GM12878 (cell line): ENCODE data around the gene LPIN3. TPM values are rescaled to one million over a fixed set of nuclear protein-coding genes. Genes with fewer than 3 reads are reported as not detected.

Experiments
- ATAC-seq: fragments of 200-7000 bp; cut with Tn5 transposase; 3 replicates; pipeline ENCODE4 v1.9.1; 2020; ENCODE audit warnings: mild to moderate bottlenecking, moderate library complexity
- BruUV-seq: library from RNA; stranded (reverse); fragments of 400-500 nt; replicated peaks from 2 replicates; lab custom pipeline; 2021; lab: Mats Ljungman, UMichigan
- CTCF ChIA-PET: fragments of 300-600 bp; sonication (Branson Sonifier 250); formaldehyde crosslinking; extraction: SDS; loops from one replicate; lab custom pipeline; 2021; ENCODE audit warnings: inconsistent platforms; lab: Yijun Ruan, JAX
- POLR2A ChIA-PET: fragments of 350-600 bp; formaldehyde crosslinking; extraction: SDS; loops from one replicate; lab custom pipeline; 2021; ENCODE audit warnings: inconsistent platforms; lab: Charles Lee
- RAD21 ChIA-PET: fragments of 300-600 bp; sonication (Branson Sonifier 250); formaldehyde crosslinking; loops from one replicate; lab custom pipeline; 2023; ENCODE audit warnings: antibody characterized with exemption; ENCODE audit not compliant: unreplicated experiment; lab: Charles Lee
- SMC1A ChIA-PET: fragments of 300-600 bp; sonication (Branson Sonifier 250); formaldehyde crosslinking; loops from one replicate; lab custom pipeline; 2023; ENCODE audit not compliant: unreplicated experiment, uncharacterized antibody; lab: Charles Lee
- DNase-seq: peaks from one replicate; pipeline ENCODE4 v3.0.0-alpha.2; 2011; ENCODE audit warnings: low read depth, low spot score
- FAIRE-seq: peaks from 3 replicates; lab custom pipeline; 2011; peaks lifted over from hg19 to GRCh38; lab: Jason Lieb, UNC
- H2AFZ ChIP-seq: 2 replicates; pipeline ENCODE4 v1.6.0; 2011; ENCODE audit warnings: low read depth, low read length, control low read depth; ENCODE audit not compliant: control insufficient read depth
- H3K27ac ChIP-seq: 2 replicates; pipeline ENCODE4 v1.5.1; 2011; ENCODE audit warnings: control low read depth; ENCODE audit not compliant: control insufficient read depth, insufficient read depth
- H3K27me3 ChIP-seq, 2 experiments: replicated peaks in 1 of 2; 2 replicates each; pipeline versions ENCODE4 v1.6.0 to v1.6.1; 2011; ENCODE audit warnings: low read length in 1 of 2; ENCODE audit not compliant: control insufficient read depth in 2 of 2, insufficient read depth in 2 of 2
- H3K36me3 ChIP-seq, 2 experiments: 2 replicates each; pipeline ENCODE4 v1.5.1; 2011; ENCODE audit warnings: low read length in 1 of 2; ENCODE audit not compliant: control insufficient read depth in 2 of 2, insufficient read depth in 2 of 2
- H3K4me1 ChIP-seq: 2 replicates; pipeline ENCODE4 v1.6.1; 2011; ENCODE audit warnings: mild to moderate bottlenecking, low read length, moderate library complexity, mixed read lengths; ENCODE audit not compliant: control insufficient read depth, insufficient read depth
- H3K4me2 ChIP-seq: 2 replicates; pipeline ENCODE4 v1.6.0; 2011; ENCODE audit warnings: control low read depth; ENCODE audit not compliant: control insufficient read depth, insufficient read depth
- H3K4me3 ChIP-seq: fragments of 200-600 bp; sonication (generic); 2 replicates; pipeline ENCODE4 v1.5.1; 2016
- H3K79me2 ChIP-seq: 2 replicates; pipeline ENCODE4 v1.6.0; 2011; ENCODE audit warnings: low read length; ENCODE audit not compliant: control insufficient read depth, insufficient read depth
- H3K9ac ChIP-seq: 2 replicates; pipeline ENCODE4 v1.8.0; 2011; ENCODE audit warnings: low read length, control low read depth, mixed read lengths; ENCODE audit not compliant: control insufficient read depth, insufficient read depth
- H3K9me3 ChIP-seq: replicated peaks from 3 replicates; pipeline ENCODE4 v1.5.1; 2011; ENCODE audit warnings: mild to moderate bottlenecking, low read length; ENCODE audit not compliant: control insufficient read depth, insufficient read depth
- H4K20me1 ChIP-seq: 2 replicates; pipeline ENCODE4 v1.6.0; 2011; ENCODE audit not compliant: control insufficient read depth, insufficient read depth
- MEF2A ChIP-seq: IDR thresholded peaks from 2 replicates; pipeline ENCODE4 v1.6.1; 2011; ENCODE audit warnings: low read depth, mild to moderate bottlenecking, low read length, moderate library complexity; ENCODE audit not compliant: insufficient read depth
- MTA2 ChIP-seq: fragments of 450-650 bp; IDR thresholded peaks from 2 replicates; pipeline ENCODE4 v1.6.1; 2016; ENCODE audit warnings: low read depth, mild to moderate bottlenecking, moderate library complexity
- NBN ChIP-seq: fragments of 450-650 bp; IDR thresholded peaks from 2 replicates; pipeline ENCODE4 v1.6.1; 2016
- PAX5 ChIP-seq: IDR thresholded peaks from 2 replicates; pipeline ENCODE4 v1.6.1; 2011; ENCODE audit warnings: low read depth, low read length, borderline replicate concordance
- POU2F2 ChIP-seq: IDR thresholded peaks from 3 replicates; pipeline ENCODE4 v1.6.1; 2011; ENCODE audit warnings: low read depth, mild to moderate bottlenecking, low read length, borderline replicate concordance
- STAT1 ChIP-seq: fragments of 450-650 bp; conservative IDR thresholded peaks from 2 replicates; pipeline ENCODE4 v1.6.1; 2014; ENCODE audit warnings: antibody characterized with exemption, mild to moderate bottlenecking
- ZSCAN29 ChIP-seq: fragments of 450-650 bp; IDR thresholded peaks from 2 replicates; pipeline ENCODE4 v1.6.1; 2017; ENCODE audit warnings: mild to moderate bottlenecking, moderate library complexity
- WGBS: methylation state at CpG from one replicate; pipeline ENCODE4 v1.1.6; 2016; ENCODE audit warnings: low lambda C conversion rate; ENCODE audit not compliant: insufficient replicate concordance, insufficient coverage; ENCODE audit errors: missing lambda C conversion rate; 5-methylcytosine and 5-hydroxymethylcytosine counted together
- in situ Hi-C: fragments of 300-500 bp; cut with MboI; formaldehyde crosslinking; loops from 9 replicates; pipeline ENCODE4 v1.14.3; 2018; ENCODE audit warnings: mixed read lengths
- intact Hi-C: fragments of 100-400 bp; cut with micrococcal nuclease; formaldehyde crosslinking; loops from one replicate; pipeline ENCODE4 v1.14.2; 2022; ENCODE audit not compliant: unreplicated experiment
- polyA plus RNA-seq, 11 experiments: library from polyadenylated mRNA; depleted of rRNA in 4 of 11; unstranded in 6 of 11; stranded (reverse) in 5 of 11; fragments of >200 nt; fragmentation: Nextera tagmentation in 4 of 11; fragmentation: Illumina TruSeq in 1 of 11; extraction: Ambion mirVana in 4 of 11; extraction: Trizol in 1 of 11; gene quantifications; 1 replicate in 1 of 11; 2 replicates in 10 of 11; pipeline versions ENCODE4 v1.2.1 to v1.2.3, GENCODE V29; 2011 to 2016; ENCODE audit warnings: inconsistent platforms in 2 of 11, missing spikeins in 2 of 11, low read depth in 1 of 11
- total RNA-seq, 4 experiments: library from RNA; depleted of rRNA in 3 of 4; stranded (reverse); fragments of >200 nt in 3 of 4; fragmentation: Illumina TruSeq in 1 of 4; extraction: Trizol in 1 of 4; gene quantifications; 2 replicates each; pipeline versions ENCODE4 v1.2.1 to v1.2.3, GENCODE V29; 2013 to 2021
- TF ChIP-seq, protein P1 (sequence below), 3 experiments: IDR thresholded peaks in 2 of 3; conservative IDR thresholded peaks in 1 of 3; 2 replicates each; pipeline ENCODE4 v1.5.1; 2011; ENCODE audit warnings: low read depth in 3 of 3, low read length in 3 of 3, mild to moderate bottlenecking in 3 of 3, control low read depth in 2 of 3, moderate library complexity in 2 of 3, inconsistent platforms in 1 of 3, mixed read lengths in 1 of 3; ENCODE audit not compliant: control insufficient read depth in 2 of 3, insufficient read depth in 1 of 3; ENCODE audit errors: extremely low read depth in 1 of 3
- TF ChIP-seq, protein P2 (sequence below): fragments of 450-650 bp; IDR thresholded peaks from 2 replicates; pipeline ENCODE4 v1.6.1; 2017; ENCODE audit warnings: borderline replicate concordance

LPIN3 gene
- total and polyA plus RNA-seq, 10 of the 15 experiments (the other 5 are each of a cell fraction or from before 2014, with no cell fraction given) = 0.13 to 1.3 (median 0.51) TPM

DNA sequence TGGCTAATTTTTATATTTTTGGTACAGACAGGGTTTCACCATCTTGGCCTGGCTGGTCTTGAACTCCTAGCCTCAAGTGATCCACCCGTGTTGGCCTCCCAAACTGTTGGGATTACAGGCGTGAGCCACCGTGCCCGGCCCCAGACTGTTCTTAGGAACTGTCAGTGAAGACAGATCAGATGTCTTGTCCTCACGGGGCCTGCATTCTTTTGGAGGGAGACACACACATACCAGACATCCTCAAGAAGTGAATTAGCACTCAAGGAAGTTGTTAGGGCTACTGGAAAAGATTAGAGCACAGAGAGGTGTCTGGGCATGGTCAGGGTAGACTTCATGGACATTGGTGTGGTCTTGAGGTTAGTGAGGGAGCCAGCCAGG, 10.3 kb upstream of the LPIN3 start:
- H3K79me2 ChIP-seq = no peaks in the 10 kb centered on the region
- BruUV-seq = no TSS peak
- no peak for TF ChIP-seq MEF2A
- TF ChIP-seq POU2F2 = no peak
- no peak for TF ChIP-seq STAT1
- TF ChIP-seq MTA2 = no peak
- TF ChIP-seq ZSCAN29 = no peak
- TF ChIP-seq, protein P1, sequence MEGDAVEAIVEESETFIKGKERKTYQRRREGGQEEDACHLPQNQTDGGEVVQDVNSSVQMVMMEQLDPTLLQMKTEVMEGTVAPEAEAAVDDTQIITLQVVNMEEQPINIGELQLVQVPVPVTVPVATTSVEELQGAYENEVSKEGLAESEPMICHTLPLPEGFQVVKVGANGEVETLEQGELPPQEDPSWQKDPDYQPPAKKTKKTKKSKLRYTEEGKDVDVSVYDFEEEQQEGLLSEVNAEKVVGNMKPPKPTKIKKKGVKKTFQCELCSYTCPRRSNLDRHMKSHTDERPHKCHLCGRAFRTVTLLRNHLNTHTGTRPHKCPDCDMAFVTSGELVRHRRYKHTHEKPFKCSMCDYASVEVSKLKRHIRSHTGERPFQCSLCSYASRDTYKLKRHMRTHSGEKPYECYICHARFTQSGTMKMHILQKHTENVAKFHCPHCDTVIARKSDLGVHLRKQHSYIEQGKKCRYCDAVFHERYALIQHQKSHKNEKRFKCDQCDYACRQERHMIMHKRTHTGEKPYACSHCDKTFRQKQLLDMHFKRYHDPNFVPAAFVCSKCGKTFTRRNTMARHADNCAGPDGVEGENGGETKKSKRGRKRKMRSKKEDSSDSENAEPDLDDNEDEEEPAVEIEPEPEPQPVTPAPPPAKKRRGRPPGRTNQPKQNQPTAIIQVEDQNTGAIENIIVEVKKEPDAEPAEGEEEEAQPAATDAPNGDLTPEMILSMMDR (IDR thresholded peaks at IDR 0.05 in 2 of 3, conservative IDR thresholded peaks at IDR 0.05 in 1 of 3; ENCODE audit: control insufficient read depth in 2 of 3, extremely low read depth in 1 of 3, insufficient read depth in 1 of 3, low read depth in 3 of 3, low read length in 3 of 3) = no peak
- no peak for TF ChIP-seq PAX5
- TF ChIP-seq, protein P2, sequence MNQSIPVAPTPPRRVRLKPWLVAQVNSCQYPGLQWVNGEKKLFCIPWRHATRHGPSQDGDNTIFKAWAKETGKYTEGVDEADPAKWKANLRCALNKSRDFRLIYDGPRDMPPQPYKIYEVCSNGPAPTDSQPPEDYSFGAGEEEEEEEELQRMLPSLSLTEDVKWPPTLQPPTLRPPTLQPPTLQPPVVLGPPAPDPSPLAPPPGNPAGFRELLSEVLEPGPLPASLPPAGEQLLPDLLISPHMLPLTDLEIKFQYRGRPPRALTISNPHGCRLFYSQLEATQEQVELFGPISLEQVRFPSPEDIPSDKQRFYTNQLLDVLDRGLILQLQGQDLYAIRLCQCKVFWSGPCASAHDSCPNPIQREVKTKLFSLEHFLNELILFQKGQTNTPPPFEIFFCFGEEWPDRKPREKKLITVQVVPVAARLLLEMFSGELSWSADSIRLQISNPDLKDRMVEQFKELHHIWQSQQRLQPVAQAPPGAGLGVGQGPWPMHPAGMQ = no peak
- no peak for TF ChIP-seq NBN
- TF ChIP-seq, all 136 proteins: peak for 0
- no peak overlapping the region for H3K27ac ChIP-seq
- H3K9me3 ChIP-seq = no peaks in the 10 kb centered on the region
- H3K9ac ChIP-seq = no peak overlapping the region
- ChIA-PET CTCF (interaction anchor here (0.7 to 1.6 kb wide), 5 partner anchors 9 to 361 kb away, joined by 3 to 9 read pairs (median 3); no protein-coding TSS in a partner anchor), POLR2A (interaction anchor here (0.9 kb wide), 1 partner anchor 27 kb away, joined by 3 read pairs; no protein-coding TSS in a partner anchor), SMC1A (interaction anchor here (1.0 to 1.1 kb wide), 2 partner anchors 19 to 174 kb away, joined by 3 to 4 read pairs; no protein-coding TSS in a partner anchor), RAD21 (no interaction called here)
- H3K4me2 ChIP-seq = no peak overlapping the region
- H3K4me3 ChIP-seq = no peak overlapping the region
- H4K20me1 ChIP-seq = no peaks in the 10 kb centered on the region
- no peak for ATAC-seq
- in situ Hi-C loops = no loop called here
- H3K4me1 ChIP-seq = peaks cover 6% of the 10 kb centered on the region
- no peak for FAIRE-seq
- no peaks in the 10 kb centered on the region for H3K27me3 ChIP-seq
- WGBS = 98% methylated on average over 5 of the region's 5 CpGs
- intact Hi-C loops = no loop called here
- H2AFZ ChIP-seq = no peak overlapping the region
- no peaks in the 10 kb centered on the region for H3K36me3 ChIP-seq
- no peak for DNase-seq
